Upper lobe of left lung (tissue), 6 donors: ENCODE data around the gene TAMALIN. TPM values are rescaled to one million over a fixed set of nuclear protein-coding genes. Genes with fewer than 3 reads are reported as not detected.

ENCODE experiments used
- ATAC-seq, 2 donors: fragments of 200-7000 bp; cut with Tn5 transposase; one replicate each; pipeline ENCODE4 v1.9.1; 2022; ENCODE audit warnings: mild to moderate bottlenecking in 2 of 2, moderate library complexity in 2 of 2; ENCODE audit not compliant: low FRiP score in 2 of 2
- DNase-seq, 2 donors: peaks; one replicate each; pipeline ENCODE4 v3.0.0-alpha.2; 2019 to 2020
- H3K27ac ChIP-seq, 4 donors: fragments of 200-600 bp; sonication (generic); one replicate each; pipeline ENCODE4 v1.5.1; 2016 to 2019
- H3K27me3 ChIP-seq, 4 donors: fragments of 200-600 bp; sonication (generic); one replicate each; pipeline ENCODE4 v1.5.1; 2017 to 2019
- H3K36me3 ChIP-seq, 4 donors: fragments of 200-600 bp; sonication (generic); one replicate each; pipeline ENCODE4 v1.5.1; 2016 to 2019
- H3K4me1 ChIP-seq, 4 donors: fragments of 200-600 bp; sonication (generic); one replicate each; pipeline ENCODE4 v1.5.1; 2018 to 2019
- H3K4me3 ChIP-seq, 4 donors: fragments of 200-600 bp; sonication (generic); one replicate each; pipeline ENCODE4 v1.5.1; 2017 to 2019; ENCODE audit warnings: mild to moderate bottlenecking in 2 of 4, moderate library complexity in 1 of 4
- H3K9me3 ChIP-seq, 4 donors: fragments of 200-600 bp; sonication (generic); one replicate each; pipeline ENCODE4 v1.5.1; 2018 to 2019
- CTCF ChIP-seq, 6 experiments: fragments of 450-650 bp in 4 of 6; fragments of 200-600 bp in 2 of 6; sonication (generic) in 2 of 6; IDR thresholded peaks; one replicate each; pipeline ENCODE4 v1.5.1; 2016 to 2019; ENCODE audit warnings: antibody characterized with exemption in 6 of 6
- EP300 ChIP-seq, 4 donors: sonication (generic); formaldehyde crosslinking; IDR thresholded peaks; one replicate each; pipeline ENCODE4 v1.5.1; 2017; ENCODE audit warnings: antibody characterized with exemption in 4 of 4, control low read depth in 2 of 4
- POLR2A ChIP-seq, 4 donors: fragments of 450-650 bp; IDR thresholded peaks; one replicate each; pipeline ENCODE4 v1.5.1; 2016 to 2017; ENCODE audit warnings: antibody characterized with exemption in 4 of 4, mild to moderate bottlenecking in 2 of 4
- POLR2AphosphoS5 ChIP-seq, 2 donors: sonication (generic); formaldehyde crosslinking; IDR thresholded peaks; one replicate each; pipeline ENCODE4 v1.5.1; 2017; ENCODE audit warnings: antibody characterized with exemption in 2 of 2
- WGBS, 2 donors: methylation state at CpG; one replicate each; pipeline ENCODE4 v1.1.5; 2017 to 2018; 5-methylcytosine and 5-hydroxymethylcytosine counted together
- total RNA-seq, 6 donors: library from RNA; depleted of rRNA in 4 of 6; stranded (reverse); fragments of >200 nt in 4 of 6; gene quantifications; one replicate each; pipeline versions ENCODE4 v1.1.0 to v1.2.1, GENCODE V29; 2016 to 2021
- donor health status: DM: no; HTN: no; CAD: no; lungs with moderate emphysema.
- donor health status: DM: no; HTN: yes; CAD: no; lungs with severe emphysema.

Gene TAMALIN
- total RNA-seq, 6 donors from 2014 or later = 52.3 to 170 (median 73.7) TPM

- Histone ChIP-seq H3K4me1 (peaks cover 58 to 61% (median 59%) of the 10 kb centered on the region in 4 donors), H3K27ac (peak overlapping the region; percentile 88 to 92 (median 90)), H3K9me3 (no peaks in the 10 kb centered on the region), H3K4me3 (no peak overlapping the region), H3K36me3 (peaks cover 0 to 5% (median 0%) of the 10 kb centered on the region in 4 donors), H3K27me3 (no peaks in the 10 kb centered on the region)
- no peak for DNase-seq
- 91 to 93% methylated on average over 7 of the region's 7 CpGs for WGBS, 2 donors
- TF ChIP-seq POLR2A (IDR thresholded peaks at IDR 0.05) (no peak), CTCF (IDR thresholded peaks at IDR 0.05) (no peak), EP300 (IDR thresholded peaks at IDR 0.05) (no peak), POLR2AphosphoS5 (IDR thresholded peaks at IDR 0.05) (no peak)
- no peak for ATAC-seq
These were observed 40.1 kb downstream of the TAMALIN start for GRCh38 chr12:52046859-52047258.

GRCh38 chr12:52049286-52049685 lies 42.5 kb downstream of the TAMALIN start:
- ATAC-seq (no peak), DNase-seq (no peak)
- Histone ChIP-seq H3K4me1 (peaks cover 51 to 63% (median 52%) of the 10 kb centered on the region in 4 donors), H3K4me3 (no peak overlapping the region), H3K27ac (peak overlapping the region in 1 of 4 donors; percentile 94), H3K9me3 (no peaks in the 10 kb centered on the region), H3K36me3 (peaks cover 0 to 18% (median 8%) of the 10 kb centered on the region in 4 donors), H3K27me3 (no peaks in the 10 kb centered on the region)
- no peak for TF ChIP-seq EP300 (IDR thresholded peaks at IDR 0.05)
- no peak for TF ChIP-seq POLR2A (IDR thresholded peaks at IDR 0.05)
- TF ChIP-seq CTCF (IDR thresholded peaks at IDR 0.05) = no peak
- no peak for TF ChIP-seq POLR2AphosphoS5 (IDR thresholded peaks at IDR 0.05)
- 74 to 77% methylated on average over 4 of the region's 4 CpGs for WGBS, 2 donors

GRCh38 chr12:52049688-52050087 lies 42.9 kb downstream of the TAMALIN start:
- Histone ChIP-seq H3K9me3 (no peaks in the 10 kb centered on the region), H3K4me3 (no peak overlapping the region), H3K36me3 (peaks cover 0 to 22% (median 12%) of the 10 kb centered on the region in 4 donors), H3K27me3 (no peaks in the 10 kb centered on the region), H3K27ac (peak overlapping the region; percentile 94 to 99 (median 94)), H3K4me1 (peaks cover 47 to 65% (median 49%) of the 10 kb centered on the region in 4 donors)
- TF ChIP-seq CTCF (IDR thresholded peaks at IDR 0.05) (no peak), POLR2A (IDR thresholded peaks at IDR 0.05) (no peak), POLR2AphosphoS5 (IDR thresholded peaks at IDR 0.05) (no peak), EP300 (IDR thresholded peaks at IDR 0.05) (no peak)
- no peak for ATAC-seq
- DNase-seq = no peak
- 77 to 89% methylated on average over 5 of the region's 5 CpGs for WGBS, 2 donors

- Histone ChIP-seq H3K9me3 (no peaks in the 10 kb centered on the region), H3K4me3 (peak overlapping the region; percentile 23 to 87 (median 61)), H3K27me3 (no peaks in the 10 kb centered on the region), H3K4me1 (peaks cover 42 to 61% (median 45%) of the 10 kb centered on the region in 4 donors), H3K27ac (peak overlapping the region; percentile 94 to 99 (median 94)), H3K36me3 (peaks cover 2 to 28% (median 18%) of the 10 kb centered on the region in 4 donors)
- TF ChIP-seq POLR2AphosphoS5 (IDR thresholded peaks at IDR 0.05) = no peak
- TF ChIP-seq EP300 (IDR thresholded peaks at IDR 0.05) = peak in 1 of 4 donors; percentile 33
- DNase-seq (peak in 1 of 2 donors; percentile 50), ATAC-seq (peak; percentile 3 to 34)
- WGBS, 2 donors = 30 to 52% methylated on average over 7 to 15 of the region's 16 CpGs
These were observed 43.5 kb downstream of the TAMALIN start for GRCh38 chr12:52050116-52050757.

GRCh38 chr12:52050758-52051541 lies 44.2 kb downstream of the TAMALIN start, which contains the start of gene NR4A1:
TSS of gene NR4A1 (plus strand) at chr12:52051442. CDS start at chr12:52054329, 2,887 bp downstream.
- TF ChIP-seq POLR2A (IDR thresholded peaks at IDR 0.05) (peak in 3 of 4 donors; percentile 82 to 95 (median 94)), POLR2AphosphoS5 (IDR thresholded peaks at IDR 0.05) (peak; percentile 99 to 100), EP300 (IDR thresholded peaks at IDR 0.05) (peak; percentile 71 to 94 (median 80)), CTCF (IDR thresholded peaks at IDR 0.05) (peak in 3 of 6 experiments; percentile 8 to 38 (median 30))
- ATAC-seq (peak; percentile 88 to 95), DNase-seq (peak; percentile 98 to 100)
- H3K27ac ChIP-seq = peak within 1 kb of the TSS; percentile 94 to 99 (median 94)
- 0 to 1% methylated on average over 10 to 11 of the region's 77 CpGs for WGBS, 2 donors
- H3K4me1 ChIP-seq = peaks cover 35 to 54% (median 38%) of the 10 kb centered on the region in 4 donors
- H3K4me3 ChIP-seq = peak within 1 kb of the TSS; percentile 49 to 87 (median 61)
- H3K36me3 ChIP-seq = peaks cover 6 to 35% (median 24%) of the 10 kb centered on the region in 4 donors
- no peaks in the 10 kb centered on the region for H3K9me3 ChIP-seq
- no peaks in the 10 kb centered on the region for H3K27me3 ChIP-seq
